Measurements from ENCODE around the gene HNRNPLL. TPM values are rescaled to one million over a fixed set of nuclear protein-coding genes. Genes with fewer than 3 reads are reported as not detected.
A peak's percentile ranks its signal among the peaks of the same experiment; 100 is the strongest.

HNRNPLL gene
- total RNA-seq, 4 donors from 2014 or later = 45.2 to 59.7 (median 54.4) TPM

DNA sequence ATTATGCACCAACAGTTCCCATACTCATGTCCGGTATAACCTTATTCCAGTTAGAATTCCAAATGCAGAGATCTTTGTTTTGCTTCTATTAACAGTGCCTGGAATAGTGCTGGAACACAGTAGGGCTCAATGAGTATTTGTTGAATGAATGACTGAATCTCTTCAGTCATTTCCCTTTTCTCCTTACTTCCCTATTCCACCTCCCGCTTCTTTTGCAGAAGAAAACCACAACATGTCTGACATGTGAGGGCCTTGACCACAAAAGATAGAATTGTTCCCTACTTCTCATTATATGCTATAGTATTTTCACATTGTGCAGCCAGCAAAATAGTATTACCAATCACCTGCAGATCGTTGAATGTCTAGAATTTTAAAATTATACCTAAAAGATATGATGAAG, 19.5 kb upstream of the HNRNPLL start:
- intact Hi-C loops (cut with DNase I; ENCODE audit: low total_unique reads) = no loop called here
- peaks cover 0 to 15% (median 6%) of the 10 kb centered on the region in 4 donors for H3K4me1 ChIP-seq
- H3K36me3 ChIP-seq = no peaks in the 10 kb centered on the region
- in situ Hi-C loops (cut with MboI; ENCODE audit: low pct_ligation_motif_present in 1 of 4, low pct_unique_long_range_greater_than_20kb in 1 of 4, low sequenced_read_pairs in 3 of 4) = no loop called here
- no peak for DNase-seq
- H3K9me3 ChIP-seq = no peaks in the 10 kb centered on the region
- H3K4me3 ChIP-seq = no peak overlapping the region
- no peaks in the 10 kb centered on the region for H3K27me3 ChIP-seq
- no peak for TF ChIP-seq POLR2A (IDR thresholded peaks at IDR 0.05)
- no peak for TF ChIP-seq POLR2AphosphoS5 (IDR thresholded peaks at IDR 0.05)
- no peak for TF ChIP-seq EP300 (IDR thresholded peaks at IDR 0.05; ENCODE audit: low read depth)
- TF ChIP-seq, protein P1, sequence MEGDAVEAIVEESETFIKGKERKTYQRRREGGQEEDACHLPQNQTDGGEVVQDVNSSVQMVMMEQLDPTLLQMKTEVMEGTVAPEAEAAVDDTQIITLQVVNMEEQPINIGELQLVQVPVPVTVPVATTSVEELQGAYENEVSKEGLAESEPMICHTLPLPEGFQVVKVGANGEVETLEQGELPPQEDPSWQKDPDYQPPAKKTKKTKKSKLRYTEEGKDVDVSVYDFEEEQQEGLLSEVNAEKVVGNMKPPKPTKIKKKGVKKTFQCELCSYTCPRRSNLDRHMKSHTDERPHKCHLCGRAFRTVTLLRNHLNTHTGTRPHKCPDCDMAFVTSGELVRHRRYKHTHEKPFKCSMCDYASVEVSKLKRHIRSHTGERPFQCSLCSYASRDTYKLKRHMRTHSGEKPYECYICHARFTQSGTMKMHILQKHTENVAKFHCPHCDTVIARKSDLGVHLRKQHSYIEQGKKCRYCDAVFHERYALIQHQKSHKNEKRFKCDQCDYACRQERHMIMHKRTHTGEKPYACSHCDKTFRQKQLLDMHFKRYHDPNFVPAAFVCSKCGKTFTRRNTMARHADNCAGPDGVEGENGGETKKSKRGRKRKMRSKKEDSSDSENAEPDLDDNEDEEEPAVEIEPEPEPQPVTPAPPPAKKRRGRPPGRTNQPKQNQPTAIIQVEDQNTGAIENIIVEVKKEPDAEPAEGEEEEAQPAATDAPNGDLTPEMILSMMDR (IDR thresholded peaks at IDR 0.05) = no peak
- no peak overlapping the region for H3K27ac ChIP-seq
- 75 to 79% methylated on average over 3 of the region's 3 CpGs for WGBS, 2 donors (ENCODE audit: low coverage in 1 of 2)

DNA sequence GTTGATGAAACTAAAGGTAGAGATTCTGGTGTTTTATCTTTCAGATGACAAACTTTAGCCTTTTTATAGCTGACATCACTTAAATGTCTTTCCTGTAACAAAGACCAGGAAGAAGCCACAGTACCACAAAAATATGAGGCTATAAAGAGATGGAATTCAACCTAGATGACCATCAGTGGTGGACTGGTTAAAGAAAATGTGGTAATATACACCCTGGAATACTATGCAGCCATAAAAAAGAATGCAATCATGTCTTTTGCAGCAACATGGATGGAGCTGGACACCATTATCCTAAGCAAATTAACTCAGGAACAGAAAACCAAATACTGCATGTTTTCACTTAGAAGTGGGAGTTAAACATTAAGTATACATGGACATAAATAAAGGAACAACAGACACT, 18.3 kb upstream of the HNRNPLL start:
- no peak overlapping the region for H3K4me3 ChIP-seq
- no peaks in the 10 kb centered on the region for H3K36me3 ChIP-seq
- H3K9me3 ChIP-seq = no peaks in the 10 kb centered on the region
- TF ChIP-seq POLR2A (IDR thresholded peaks at IDR 0.05) = no peak
- TF ChIP-seq EP300 (IDR thresholded peaks at IDR 0.05; ENCODE audit: low read depth) = no peak
- TF ChIP-seq, protein P1 (IDR thresholded peaks at IDR 0.05) = no peak
- no peak for TF ChIP-seq POLR2AphosphoS5 (IDR thresholded peaks at IDR 0.05)
- intact Hi-C loops (cut with DNase I; ENCODE audit: low total_unique reads) = no loop called here
- in situ Hi-C loops (cut with MboI; ENCODE audit: low pct_ligation_motif_present in 1 of 4, low pct_unique_long_range_greater_than_20kb in 1 of 4, low sequenced_read_pairs in 3 of 4) = no loop called here
- no peaks in the 10 kb centered on the region for H3K27me3 ChIP-seq
- H3K27ac ChIP-seq = no peak overlapping the region
- peaks cover 0 to 15% (median 6%) of the 10 kb centered on the region in 4 donors for H3K4me1 ChIP-seq
- DNase-seq = no peak

GRCh38 chr2:38620282-38620977, 17.7 kb upstream of the HNRNPLL start:
- no peak for DNase-seq
- H3K27ac ChIP-seq = peak overlapping the region in 2 of 4 donors; percentile 0 to 19

GRCh38 chr2:38619458-38620164, 16.9 kb upstream of the HNRNPLL start:
- 65% methylated on average over 2 to 4 of the region's 4 CpGs for WGBS, 2 donors (ENCODE audit: low coverage in 1 of 2)
- Histone ChIP-seq H3K4me3 (no peak overlapping the region), H3K36me3 (no peaks in the 10 kb centered on the region), H3K4me1 (peaks cover 0 to 15% (median 6%) of the 10 kb centered on the region in 4 donors), H3K27ac (peak overlapping the region in 2 of 4 donors; percentile 0 to 19), H3K27me3 (no peaks in the 10 kb centered on the region), H3K9me3 (no peaks in the 10 kb centered on the region)
- no peak for DNase-seq
- TF ChIP-seq EP300 (IDR thresholded peaks at IDR 0.05; ENCODE audit: low read depth) = no peak
- TF ChIP-seq, protein P1 (IDR thresholded peaks at IDR 0.05) = no peak
- TF ChIP-seq POLR2A (IDR thresholded peaks at IDR 0.05) = no peak
- in situ Hi-C loops (cut with MboI; ENCODE audit: low pct_ligation_motif_present in 1 of 4, low pct_unique_long_range_greater_than_20kb in 1 of 4, low sequenced_read_pairs in 3 of 4) = no loop called here
- intact Hi-C loops (cut with DNase I; ENCODE audit: low total_unique reads) = loop anchor here (5.0 kb wide), 1 partner anchor 38 kb away; no protein-coding TSS in a partner anchor

More at GRCh38 chr2:38620282-38620977, 17.7 kb upstream of the HNRNPLL start:
- no peaks in the 10 kb centered on the region for H3K9me3 ChIP-seq
- no peaks in the 10 kb centered on the region for H3K27me3 ChIP-seq
- no peak overlapping the region for H3K4me3 ChIP-seq
- H3K36me3 ChIP-seq = no peaks in the 10 kb centered on the region
- in situ Hi-C loops (cut with MboI; ENCODE audit: low pct_ligation_motif_present in 1 of 4, low pct_unique_long_range_greater_than_20kb in 1 of 4, low sequenced_read_pairs in 3 of 4) = no loop called here
- WGBS, 2 donors (ENCODE audit: low coverage in 1 of 2) = 33 to 36% methylated on average over 7 of the region's 7 CpGs
- peaks cover 0 to 15% (median 6%) of the 10 kb centered on the region in 4 donors for H3K4me1 ChIP-seq
- TF ChIP-seq, protein P1 (IDR thresholded peaks at IDR 0.05) = no peak
- TF ChIP-seq POLR2AphosphoS5 (IDR thresholded peaks at IDR 0.05) (no peak), EP300 (IDR thresholded peaks at IDR 0.05; ENCODE audit: low read depth) (no peak), POLR2A (IDR thresholded peaks at IDR 0.05) (no peak)
- intact Hi-C loops (cut with DNase I; ENCODE audit: low total_unique reads) = no loop called here

Data from transverse colon (tissue), 4 donors.